K562 (cell line): ENCODE data around the gene NECTIN1. TPM values are rescaled to one million over a fixed set of nuclear protein-coding genes. Genes with fewer than 3 reads are reported as not detected.

Experiments
- ATAC-seq: fragments of 200-7000 bp; cut with Tn5 transposase; 3 replicates; pipeline ENCODE4 v1.9.1; 2020; ENCODE audit warnings: moderate library complexity
- BruUV-seq: library from RNA; stranded (reverse); fragments of 400-500 nt; replicated peaks from 2 replicates; lab custom pipeline; 2021; lab: Mats Ljungman, UMichigan
- CTCF ChIA-PET: fragments of 300-600 bp; formaldehyde crosslinking; extraction: SDS; loops from one replicate; lab custom pipeline; 2021; ENCODE audit warnings: low intra/inter-chr PET ratio; lab: Yijun Ruan, JAX
- POLR2A ChIA-PET: fragments of 300-600, 350-650 bp; sonication (Branson Sonifier 250); formaldehyde crosslinking; extraction: SDS; loops from one replicate; lab custom pipeline; 2021; ENCODE audit warnings: antibody characterized with exemption, inconsistent platforms; lab: Yijun Ruan, JAX
- DNase-seq, 4 experiments: peaks; one replicate each; pipeline versions ENCODE4 v3.0.0 to v3.0.0-alpha.2; 2011 to 2018; ENCODE audit warnings: low spot score in 3 of 4, mixed read lengths in 3 of 4; ENCODE audit errors: extremely low read depth in 1 of 4
- FAIRE-seq: peaks from 2 replicates; lab custom pipeline; 2011; peaks lifted over from hg19 to GRCh38; lab: Jason Lieb, UNC
- H2AFZ ChIP-seq: 2 replicates; pipeline ENCODE4 v1.6.0; 2011; ENCODE audit warnings: low read depth, low read length, control low read depth, inconsistent platforms
- H3K27ac ChIP-seq: fragments of 200-600 bp; 3 replicates; pipeline ENCODE4 v1.8.0; 2011; ENCODE audit warnings: low read depth, mild to moderate bottlenecking, control low read depth, inconsistent platforms, low read length, moderate library complexity, mixed read lengths; ENCODE audit errors: extremely low read depth
- H3K27me3 ChIP-seq, 2 experiments: fragments of 300-600 bp in 1 of 2; 2 replicates in 1 of 2; 3 replicates in 1 of 2; pipeline versions ENCODE4 v1.6.0 to v1.8.0; 2011; ENCODE audit warnings: inconsistent platforms in 2 of 2, low read length in 2 of 2, mild to moderate bottlenecking in 1 of 2, mixed read lengths in 1 of 2, moderate library complexity in 1 of 2; ENCODE audit not compliant: control insufficient read depth in 2 of 2, insufficient read depth in 2 of 2
- H3K36me3 ChIP-seq: fragments of 300-600 bp; 3 replicates; pipeline ENCODE4 v1.8.0; 2011; ENCODE audit warnings: mild to moderate bottlenecking, low read length, inconsistent platforms; ENCODE audit not compliant: control insufficient read depth, insufficient read depth
- H3K4me1 ChIP-seq, 2 experiments: fragments of 200-600 bp in 1 of 2; replicated peaks in 1 of 2; 2 replicates in 1 of 2; 3 replicates in 1 of 2; pipeline versions ENCODE4 v1.5.1 to v1.8.0; 2011; ENCODE audit warnings: inconsistent platforms in 2 of 2, low read length in 2 of 2, mild to moderate bottlenecking in 1 of 2, mixed read lengths in 1 of 2, moderate library complexity in 1 of 2; ENCODE audit not compliant: control insufficient read depth in 2 of 2, insufficient read depth in 2 of 2
- H3K4me2 ChIP-seq: 2 replicates; pipeline ENCODE4 v1.6.1; 2011; ENCODE audit warnings: low read length, control low read depth, inconsistent platforms, mixed read lengths; ENCODE audit not compliant: insufficient read depth
- H3K4me3 ChIP-seq: fragments of 200-600 bp; sonication (generic), shearing (Covaris generic); 2 replicates; pipeline ENCODE4 v1.5.1; 2016; ENCODE audit warnings: control low read depth, inconsistent platforms
- H3K79me2 ChIP-seq: fragments of 200-600 bp; 3 replicates; pipeline ENCODE4 v1.8.0; 2011; ENCODE audit warnings: low read length, inconsistent platforms; ENCODE audit not compliant: control insufficient read depth, insufficient read depth
- H3K9ac ChIP-seq, 2 experiments: 2 replicates each; pipeline versions ENCODE4 v1.6.0 to v1.6.1; 2011; ENCODE audit warnings: low read depth in 2 of 2, low read length in 2 of 2, control low read depth in 1 of 2, inconsistent platforms in 1 of 2, mild to moderate bottlenecking in 1 of 2, mixed read lengths in 1 of 2; ENCODE audit not compliant: insufficient read depth in 1 of 2
- H3K9me1 ChIP-seq: one replicate; pipeline ENCODE4 v1.6.0; 2011; ENCODE audit warnings: inconsistent platforms, mild to moderate bottlenecking, low read length, moderate library complexity; ENCODE audit not compliant: control insufficient read depth, insufficient read depth
- H3K9me3 ChIP-seq: replicated peaks from 2 replicates; pipeline ENCODE4 v1.5.1; 2011; ENCODE audit warnings: low read depth, low read length, inconsistent platforms; ENCODE audit not compliant: control insufficient read depth, insufficient read depth
- H4K20me1 ChIP-seq: replicated peaks from 2 replicates; pipeline ENCODE4 v1.6.1; 2011; ENCODE audit warnings: low read length, inconsistent platforms, mixed read lengths; ENCODE audit not compliant: control insufficient read depth, insufficient read depth
- ELF1 ChIP-seq: fragments of 200-800 bp; sonication (Bioruptor generic); IDR thresholded peaks from 2 replicates; pipeline ENCODE4 v1.6.1; 2016; ENCODE audit warnings: missing genetic modification characterization, missing compliant biosample characterization
- POLR2H ChIP-seq: IDR thresholded peaks from 2 replicates; pipeline ENCODE4 v1.6.1; 2016; ENCODE audit warnings: missing genetic modification characterization, low read depth, mild to moderate bottlenecking, control low read depth, missing compliant biosample characterization, moderate library complexity
- TCF15 ChIP-seq: fragments of 250-450 bp; sonication (Bioruptor Pico); IDR thresholded peaks from 2 replicates; pipeline ENCODE4 v1.8.0; 2022; ENCODE audit warnings: moderate library complexity, mild to moderate bottlenecking, inconsistent platforms
- ZNF253 ChIP-seq: fragments of 250-450 bp; sonication (Bioruptor Pico); conservative IDR thresholded peaks from 2 replicates; pipeline ENCODE4 v1.6.1; 2021; ENCODE audit warnings: mild to moderate bottlenecking
- WGBS: fragments of 100-300 bp; shearing (Covaris generic); methylation state at CpG from one replicate; pipeline ENCODE4 v1.1.6; 2016; ENCODE audit warnings: low coverage, mixed read lengths; ENCODE audit not compliant: insufficient coverage; ENCODE audit errors: missing lambda C conversion rate; 5-methylcytosine and 5-hydroxymethylcytosine counted together
- in situ Hi-C: fragments of 300-500 bp; cut with MboI; formaldehyde crosslinking; loops from 4 replicates; pipeline ENCODE4 v1.15.0; 2018; ENCODE audit warnings: inconsistent platforms, mixed read lengths
- intact Hi-C: fragments of 100-400 bp; cut with micrococcal nuclease; formaldehyde crosslinking; loops from 2 replicates; pipeline ENCODE4 v1.14.2; 2022
- polyA plus RNA-seq, 8 experiments: library from polyadenylated mRNA; depleted of rRNA in 4 of 8; stranded (reverse) in 5 of 8; unstranded in 3 of 8; fragments of >200 nt; fragmentation: Nextera tagmentation in 2 of 8; fragmentation: Illumina TruSeq in 1 of 8; extraction: Ambion mirVana in 2 of 8; extraction: Trizol in 1 of 8; gene quantifications; 2 replicates each; pipeline versions ENCODE4 v1.2.1 to v1.2.3, GENCODE V29; 2011 to 2014; ENCODE audit warnings: inconsistent platforms in 1 of 8, missing spikeins in 1 of 8
- total RNA-seq, 7 experiments: library from RNA; depleted of rRNA in 6 of 7; stranded (reverse); fragments of >200 nt in 6 of 7; fragmentation: Illumina TruSeq in 2 of 7; extraction: Trizol in 2 of 7; gene quantifications; 2 replicates each; pipeline versions ENCODE4 v1.2.1 to v1.2.3, GENCODE V29; 2011 to 2021; ENCODE audit warnings: low replicate concordance in 1 of 7

NECTIN1 gene
- total and polyA plus RNA-seq, 9 of the 15 experiments (the other 6 are each of a cell fraction or from before 2014, with no cell fraction given), result 0.09 to 0.53 (median 0.23) TPM; not detected in 2

GRCh38 chr11:119738059-119738439 is 9.0 kb upstream of the NECTIN1 start:
- DNase-seq (no peak), FAIRE-seq (no peak), ATAC-seq (no peak)
- Histone ChIP-seq H3K36me3 (no peaks in the 10 kb centered on the region), H2AFZ (no peak overlapping the region), H3K79me2 (no peaks in the 10 kb centered on the region), H3K27me3 (peaks cover 0 to 45% of the 10 kb centered on the region in 2 experiments; a peak in 3 of 5 replicates), H3K4me1 (peaks cover 0 to 12% of the 10 kb centered on the region in 2 experiments; a peak in 2 of 5 replicates), H3K4me2 (no peak overlapping the region), H3K9me3 (no peaks in the 10 kb centered on the region), H3K27ac (no peak overlapping the region), H3K9ac (no peak overlapping the region), H3K4me3 (no peak overlapping the region), H3K9me1 (no peaks in the 10 kb centered on the region), H4K20me1 (peaks cover 3% of the 10 kb centered on the region; the same call in 1 of the 2 replicates)
- TF ChIP-seq ZNF253 (no peak), ELF1 (tag) (no peak), TCF15 (CRISPR knock-in tag) (no peak), POLR2H (tag) (no peak)
- BruUV-seq, result no TSS peak
- intact Hi-C loops (no loop called here), in situ Hi-C loops (loop anchor here (10.0 kb wide), 1 partner anchor 253 kb away; no protein-coding TSS in a partner anchor)
- 1% methylated on average over 5 of the region's 5 CpGs for WGBS
- CTCF ChIA-PET, result no interaction called here
- POLR2A ChIA-PET, result no interaction called here
